NCI-H1436 treated with DMSO at 0.1 percent for 48 hours (cell line): ENCODE results near the gene TMEM131L.
"Not testable (repeated sequence)": the region's sequence is repeated elsewhere in the genome, so short reads cannot be mapped to it uniquely, and the experiment has no call there.

Experiments used
- DNase-seq: peaks from one replicate; lab custom pipeline; 2025; lab: John Stamatoyannopoulos, UW

TMEM131L gene

DNA sequence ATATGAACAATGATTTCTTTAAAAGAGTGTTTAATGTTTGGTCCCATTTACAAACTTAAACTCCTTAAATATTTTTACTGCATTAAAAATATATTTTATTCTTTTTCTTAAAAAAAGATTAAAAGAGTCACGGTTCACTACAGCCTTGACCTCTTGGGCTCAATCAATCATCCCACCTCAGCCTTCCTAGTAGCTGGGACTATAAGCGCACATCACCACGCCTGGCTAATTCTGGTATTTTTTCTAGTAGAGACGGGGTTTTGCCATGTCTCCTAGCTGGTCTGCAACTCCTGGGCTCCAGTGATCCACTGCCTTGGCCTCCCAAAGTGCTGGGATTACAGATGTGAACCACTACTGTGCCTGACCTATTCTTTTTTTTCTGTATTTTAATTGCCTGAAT, 113.2 kb downstream of the TMEM131L start:
- no peak for DNase-seq

DNA sequence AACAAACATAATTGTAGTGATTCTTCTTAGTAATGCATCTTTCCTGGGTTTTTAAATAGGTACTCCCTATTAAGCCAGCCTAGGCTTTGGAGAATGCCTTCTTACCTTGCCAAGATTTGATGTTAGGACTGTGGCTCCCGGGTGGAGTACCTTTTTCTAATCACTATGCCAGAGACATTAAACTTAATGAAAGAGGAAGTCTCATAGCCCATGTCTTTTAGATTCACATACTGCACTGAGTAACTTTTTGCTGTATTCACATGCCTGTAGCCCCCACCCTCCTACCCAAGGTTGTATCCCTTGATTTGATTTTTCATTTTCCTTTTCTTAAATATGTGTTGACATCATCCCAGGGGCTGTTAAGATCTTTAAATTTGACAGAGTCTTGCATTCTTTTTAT, 113.7 kb downstream of the TMEM131L start:
- DNase-seq = no peak

DNA sequence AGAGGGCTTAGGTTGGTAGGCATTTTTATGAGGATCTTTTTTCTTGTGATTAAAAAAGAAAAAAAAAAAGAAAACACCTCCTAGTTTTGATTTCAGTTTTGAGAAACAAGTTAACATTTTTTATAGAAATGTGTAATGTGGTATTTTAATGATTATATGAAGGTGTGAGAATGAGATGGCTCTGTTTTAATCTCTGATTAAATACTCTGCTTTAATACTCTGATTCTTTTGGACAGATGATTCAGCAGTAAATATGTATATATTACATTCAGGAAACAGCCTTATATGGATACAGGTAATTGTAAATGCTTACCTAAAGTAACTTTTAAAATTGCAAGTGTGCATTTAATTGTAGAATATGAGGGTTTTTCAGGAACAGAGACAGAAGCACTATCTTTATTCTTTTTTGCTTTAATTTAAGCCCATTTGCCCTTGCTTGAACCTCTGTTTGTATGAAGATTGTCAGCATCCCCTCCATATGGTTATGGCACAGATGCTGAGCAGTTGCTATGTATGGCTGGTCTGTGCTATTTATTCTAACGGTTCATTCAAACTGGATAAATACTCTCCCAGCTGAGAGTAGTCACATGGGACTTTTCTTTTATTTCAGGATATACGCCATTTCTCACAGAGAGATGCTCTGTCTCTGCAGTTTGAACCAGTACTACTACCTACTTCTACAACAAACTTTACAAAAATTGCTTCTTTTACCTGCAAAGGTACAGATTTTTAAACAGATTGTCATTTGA, 117.0 kb downstream of the TMEM131L start:
- DNase-seq = no peak

DNA sequence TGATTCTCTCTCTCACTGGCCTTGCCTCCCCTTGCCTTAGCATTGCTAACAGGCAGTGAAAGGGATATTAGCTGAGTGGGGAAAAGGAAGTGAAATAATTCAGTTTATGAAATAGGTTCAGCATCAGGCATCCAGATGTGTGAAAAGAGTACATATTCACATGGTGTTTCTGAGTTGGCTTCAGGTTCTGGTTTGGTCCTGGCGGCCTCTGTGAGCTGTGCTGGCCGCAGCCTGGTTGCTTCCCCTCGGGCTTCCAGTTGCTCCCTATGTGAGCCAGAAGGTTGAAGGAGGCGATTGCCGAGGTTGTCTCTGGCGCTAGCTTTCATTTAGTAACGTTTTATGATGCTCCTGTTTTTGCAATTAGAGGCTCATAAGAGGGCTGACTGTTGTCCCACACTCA, 118.9 kb downstream of the TMEM131L start:
- DNase-seq = no peak

DNA sequence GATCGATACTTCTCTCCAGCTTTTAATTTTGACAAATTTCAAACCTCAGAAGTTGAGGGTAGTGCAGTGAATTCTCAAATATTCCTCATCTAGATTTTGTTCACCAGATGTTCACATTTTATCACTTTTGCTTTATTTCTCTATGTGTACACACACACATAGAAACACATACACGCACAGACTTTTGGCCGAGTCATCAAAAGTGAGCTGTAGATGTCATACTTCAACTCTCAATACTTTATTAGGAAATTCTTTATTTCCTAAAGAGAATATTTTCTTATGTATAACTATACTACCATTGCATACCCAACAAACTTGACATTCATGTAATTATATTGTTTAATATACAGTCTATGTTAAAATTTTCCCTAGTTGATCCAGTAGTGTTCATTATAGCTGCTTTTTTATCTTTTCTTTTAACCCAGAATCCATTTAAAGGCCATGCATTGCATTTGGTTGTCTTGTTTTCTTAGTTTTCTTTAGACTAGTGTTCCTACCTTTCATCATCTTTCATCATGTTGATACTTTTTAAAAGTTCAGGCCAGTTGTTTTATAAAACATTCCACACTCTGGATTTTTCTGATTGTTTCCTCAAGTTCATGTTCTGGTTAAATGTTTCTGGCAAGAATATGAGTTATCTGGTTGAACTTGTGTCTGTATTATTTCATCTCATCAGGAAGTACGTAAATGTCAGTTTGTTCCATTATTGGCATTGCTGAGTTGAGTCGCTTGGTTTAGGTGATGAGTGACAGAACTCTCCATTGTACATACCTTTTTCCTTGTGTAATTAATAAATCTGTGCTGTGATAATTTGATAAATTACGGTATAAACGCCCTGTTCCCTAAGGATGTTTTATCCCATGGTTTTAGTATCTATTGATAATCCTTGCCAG, 123.8 kb downstream of the TMEM131L start:
- no peak for DNase-seq

DNA sequence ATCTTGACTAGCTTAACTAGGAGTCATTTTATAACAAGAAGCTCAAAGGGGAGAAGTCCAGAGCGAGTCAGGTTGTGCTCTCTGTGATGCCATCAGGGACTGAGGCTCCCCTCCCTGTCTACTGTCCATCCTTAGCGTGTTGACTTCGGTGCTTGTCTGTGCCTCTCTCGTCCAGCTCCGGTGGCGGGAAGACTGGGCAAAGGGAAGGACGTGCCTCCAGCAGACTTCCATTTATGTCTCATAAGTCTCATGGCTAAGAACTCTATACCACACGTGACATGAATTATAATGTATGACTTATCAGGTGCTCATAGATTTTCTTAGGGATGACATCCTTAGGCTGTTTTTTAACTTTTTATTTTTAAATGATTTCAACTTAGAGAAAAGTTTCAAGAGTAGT, 125.3 kb downstream of the TMEM131L start:
- DNase-seq = no peak

DNA sequence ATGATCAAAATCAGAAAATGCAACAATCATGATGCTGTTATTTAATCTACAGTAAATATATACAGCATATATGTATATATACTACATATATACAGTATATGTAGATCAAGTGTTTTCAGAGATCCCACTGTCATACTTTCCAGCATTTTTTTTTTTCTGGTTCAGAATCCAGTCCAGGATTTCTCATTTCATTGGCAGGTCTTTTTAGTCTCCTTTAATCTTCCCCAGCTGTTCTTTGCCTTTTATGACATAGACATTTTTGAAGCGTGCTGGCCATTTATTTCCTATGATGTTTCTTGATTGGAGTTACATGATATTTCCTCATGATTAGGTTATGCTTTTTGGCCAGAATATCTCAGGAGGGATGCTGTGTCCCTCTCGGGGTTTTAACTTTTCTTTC, 125.9 kb downstream of the TMEM131L start:
- DNase-seq = no peak

DNA sequence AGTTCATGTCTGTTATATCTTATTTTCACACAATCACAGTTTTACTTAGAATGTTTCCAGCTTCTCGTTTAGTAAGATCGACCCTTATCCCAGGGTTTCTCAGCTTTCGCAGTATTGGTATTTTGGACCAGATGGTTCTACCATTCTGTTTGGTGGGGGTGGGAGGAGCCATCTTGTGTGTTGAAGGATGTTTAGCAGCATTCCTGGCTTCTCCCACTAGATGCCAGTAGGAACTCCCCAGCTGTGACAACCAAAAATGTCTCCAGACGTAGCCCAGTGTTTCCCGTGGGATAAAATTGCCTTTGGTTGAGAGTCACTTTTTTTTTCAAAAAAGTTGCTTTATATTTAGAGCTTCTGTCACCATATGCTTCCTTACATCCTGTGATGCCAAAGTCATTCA, 127.0 kb downstream of the TMEM131L start:
- no peak for DNase-seq

DNA sequence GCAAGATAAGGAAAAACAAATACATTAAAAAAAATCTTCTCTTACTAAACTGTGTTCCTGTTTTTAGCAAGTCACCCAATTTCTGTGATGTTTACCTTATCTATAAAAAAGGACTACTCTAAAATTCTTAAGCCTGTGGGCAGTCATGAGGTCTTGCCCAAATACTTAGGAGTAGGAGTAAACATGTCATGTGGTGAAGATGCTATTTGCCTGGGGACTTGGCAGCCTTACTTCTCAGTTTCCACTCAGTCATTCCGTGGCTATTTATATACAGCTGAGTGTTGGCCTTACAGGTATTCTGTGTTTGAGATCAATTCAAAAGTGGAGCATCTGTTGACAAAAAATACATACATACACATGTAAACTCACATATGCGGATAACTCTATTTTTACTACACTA, 128.1 kb downstream of the TMEM131L start:
- no peak for DNase-seq

DNA sequence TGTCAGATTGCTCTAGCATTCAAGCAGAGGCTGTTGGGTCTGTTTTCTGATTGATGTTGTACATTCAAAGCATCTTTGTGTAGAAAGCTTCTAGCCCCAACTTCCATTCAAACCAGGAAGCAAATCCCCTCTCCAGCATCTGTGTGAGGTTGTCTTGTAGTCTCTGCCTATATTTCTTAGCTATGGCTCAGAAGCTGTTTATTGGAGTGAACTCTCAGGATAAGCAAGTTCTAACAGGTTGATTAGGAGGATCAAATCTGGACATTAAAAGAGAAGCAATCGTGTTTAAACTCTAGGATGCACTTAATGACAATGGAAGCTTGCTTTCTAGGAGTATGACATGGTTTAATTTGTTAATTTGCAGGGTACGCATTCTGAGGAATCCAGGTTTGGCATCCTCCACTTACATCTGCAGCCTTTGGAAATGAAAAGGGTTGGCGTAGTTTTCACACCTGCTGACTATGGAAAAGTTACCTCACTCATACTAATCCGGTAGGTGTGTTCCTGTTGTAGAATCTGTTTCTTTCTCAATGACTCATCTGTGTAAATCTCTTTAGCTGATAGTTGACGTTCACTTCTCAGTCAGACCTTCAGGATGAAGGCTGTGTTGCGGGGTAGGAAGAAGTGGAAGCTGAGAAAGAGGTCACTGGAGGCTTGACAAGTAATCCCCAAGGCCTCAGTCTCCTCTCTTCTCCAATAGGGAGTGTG, 129.9 kb downstream of the TMEM131L start:
- no peak for DNase-seq

DNA sequence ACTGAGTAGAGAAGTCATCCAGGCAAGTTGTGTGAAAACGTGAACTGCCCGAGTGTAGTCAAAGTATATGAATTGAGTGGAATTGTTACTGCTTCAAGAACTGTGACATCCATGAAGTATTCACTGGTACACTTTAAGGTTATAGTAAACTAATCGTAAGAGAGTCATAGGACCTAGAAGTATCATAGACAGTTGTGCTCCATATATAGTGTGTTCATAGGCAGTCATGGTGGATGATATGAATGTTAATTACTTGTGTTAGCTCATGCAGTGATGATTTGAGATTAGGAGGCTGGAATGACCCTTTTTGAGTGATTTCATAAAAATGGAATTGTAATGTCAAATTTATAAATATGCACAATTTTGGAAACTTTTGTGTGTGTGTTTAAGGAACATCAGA, 136.6 kb downstream of the TMEM131L start:
- no peak for DNase-seq

DNA sequence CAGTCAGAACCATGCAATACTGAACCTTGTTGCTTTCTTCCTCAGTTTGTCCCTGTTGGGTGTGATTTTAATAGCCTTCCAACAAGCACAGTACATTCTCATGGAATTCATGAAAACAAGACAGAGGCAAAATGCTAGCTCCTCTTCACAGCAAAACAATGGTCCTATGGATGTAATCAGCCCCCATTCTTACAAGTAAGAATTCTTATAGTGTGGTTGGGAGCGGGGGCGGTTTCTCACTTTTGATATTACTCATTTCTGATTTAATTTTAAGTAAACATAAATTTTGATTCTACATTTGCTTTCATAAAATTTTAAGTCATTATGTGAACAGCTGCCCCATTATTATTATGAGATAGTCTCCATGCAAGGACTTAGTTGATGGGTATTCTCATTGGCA, 137.1 kb downstream of the TMEM131L start:
- no peak for DNase-seq

DNA sequence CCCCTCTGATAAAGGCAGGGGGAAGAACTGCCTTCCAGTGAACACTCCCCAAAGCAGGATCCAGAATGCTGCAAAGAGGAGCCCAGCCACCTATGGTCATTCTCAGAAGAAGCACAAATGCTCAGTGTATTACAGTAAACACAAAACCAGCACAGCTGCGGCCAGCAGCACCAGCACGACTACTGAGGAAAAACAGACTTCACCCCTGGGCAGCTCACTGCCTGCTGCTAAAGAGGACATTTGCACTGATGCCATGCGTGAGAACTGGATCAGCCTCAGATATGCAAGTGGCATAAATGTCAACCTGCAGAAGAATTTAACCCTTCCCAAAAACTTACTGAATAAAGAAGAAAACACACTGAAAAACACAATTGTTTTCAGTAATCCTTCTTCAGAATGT, 137.7 kb downstream of the TMEM131L start:
- DNase-seq = no peak

DNA sequence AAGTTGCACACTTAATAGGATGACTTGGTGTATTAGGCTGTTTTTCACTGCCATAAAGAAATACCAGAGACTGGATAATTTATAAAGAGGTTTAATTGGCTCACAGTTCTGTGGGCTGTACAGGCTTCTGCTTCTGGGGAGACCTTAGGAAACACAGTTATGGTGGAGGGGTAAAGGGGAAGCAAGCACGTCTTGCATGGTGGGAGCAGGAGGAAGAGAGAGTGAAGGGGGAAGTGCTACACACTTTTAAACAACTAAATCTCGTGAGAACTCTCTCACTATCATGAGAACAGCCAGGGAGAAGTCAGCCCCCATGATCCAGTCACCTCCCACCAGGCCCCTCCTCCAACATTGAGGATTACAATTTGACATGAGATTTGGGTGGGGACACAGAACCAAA, 142.9 kb downstream of the TMEM131L start:
- not testable (repeated sequence) for DNase-seq

DNA sequence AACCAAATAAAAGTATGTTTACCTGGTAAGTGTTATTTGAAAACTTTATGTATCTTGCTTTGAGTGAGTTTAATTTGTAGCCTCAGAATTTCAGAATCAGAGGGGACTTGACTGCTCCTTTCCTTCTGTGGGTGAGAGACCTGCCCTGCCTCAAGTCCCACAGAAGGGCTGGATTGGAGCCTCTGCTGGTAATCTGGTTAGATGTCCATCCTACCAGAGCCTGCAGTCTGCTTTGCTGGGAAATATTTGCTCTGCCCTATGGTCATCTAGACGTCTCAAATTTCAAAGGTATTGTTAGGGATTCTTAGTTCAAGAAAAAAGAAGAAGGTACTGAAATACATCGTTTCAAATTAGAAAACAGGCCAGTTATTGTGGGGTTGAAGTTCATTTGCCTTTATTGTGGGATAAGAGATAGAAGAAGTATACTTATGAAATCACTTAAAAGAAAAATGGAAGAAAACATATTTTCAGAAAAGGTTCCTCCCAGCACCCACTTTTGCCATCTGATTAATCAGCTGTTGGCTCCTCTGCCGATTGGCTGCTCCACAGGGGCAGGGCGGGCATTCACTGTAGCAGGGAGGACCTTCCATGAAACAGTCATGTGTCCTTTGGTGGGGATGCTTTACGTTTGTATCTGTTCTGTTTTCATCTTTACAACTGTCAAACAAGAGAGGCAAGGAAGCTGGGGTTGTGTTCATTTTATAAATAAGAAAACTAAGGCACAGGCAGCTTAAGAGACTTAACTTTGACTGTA, 144.6 kb downstream of the TMEM131L start:
- DNase-seq = no peak

DNA sequence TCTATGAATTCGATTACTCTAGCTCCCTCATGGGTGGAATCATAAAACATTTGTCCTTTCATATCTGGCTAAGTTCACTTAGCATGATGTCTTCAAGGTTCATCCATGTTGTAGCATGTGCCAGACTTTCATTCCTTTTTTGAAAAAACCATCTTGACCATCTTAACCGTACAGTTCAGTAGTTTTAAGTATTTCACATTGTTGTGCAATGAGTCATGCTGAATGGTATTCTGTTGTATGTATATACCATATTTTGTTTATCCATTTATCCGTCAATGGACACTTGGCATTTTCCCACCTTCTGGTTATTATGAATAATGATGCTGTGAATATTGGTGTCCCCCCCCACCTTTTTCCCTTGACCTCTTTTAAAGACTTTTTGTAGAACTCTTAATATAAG, 145.5 kb downstream of the TMEM131L start:
- DNase-seq = no peak

DNA sequence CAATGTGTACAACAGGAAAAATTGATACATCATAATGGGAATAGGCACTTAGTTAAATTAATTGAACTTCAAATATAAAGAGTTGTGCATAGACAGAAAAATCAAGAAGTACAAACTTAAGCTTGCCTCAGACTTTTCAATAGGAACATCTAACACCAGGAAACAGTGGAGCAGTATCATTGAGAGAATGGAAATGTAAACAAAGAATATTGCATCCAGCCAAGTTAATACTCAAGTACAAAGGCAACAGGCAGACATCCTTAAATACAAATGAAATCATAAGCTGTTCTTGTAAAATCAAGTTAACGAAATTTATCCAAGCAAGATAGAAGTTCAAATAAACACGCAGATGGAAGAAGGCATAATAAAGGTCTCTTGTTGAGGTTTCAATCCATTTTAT, 146.7 kb downstream of the TMEM131L start:
- no peak for DNase-seq

DNA sequence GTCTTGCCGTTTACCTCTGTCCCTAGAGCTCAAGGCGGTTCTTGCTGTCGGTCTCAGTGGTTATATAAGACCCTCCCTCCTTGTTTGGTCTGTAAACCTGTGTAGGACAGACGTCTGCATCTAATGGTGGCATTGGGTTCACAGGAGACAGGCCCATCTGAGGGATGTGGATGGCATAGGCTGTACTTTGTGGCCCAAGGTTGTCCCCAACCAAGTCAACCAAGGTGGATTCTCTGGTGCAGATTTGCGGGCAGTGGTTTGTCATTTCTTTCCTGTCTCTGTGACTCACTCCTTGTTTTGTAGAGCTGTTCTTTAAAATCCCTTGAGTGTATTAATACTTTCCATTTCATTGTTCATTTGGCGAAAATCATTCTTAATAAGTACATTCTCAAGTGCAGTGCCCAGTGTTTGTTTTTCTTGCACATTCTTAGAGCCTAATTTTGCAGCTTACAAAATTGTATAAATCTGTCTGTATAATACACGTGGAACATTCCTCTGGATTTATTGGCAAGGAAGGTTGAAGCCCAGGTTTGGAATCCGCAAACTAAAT, 149.9 kb downstream of the TMEM131L start:
- DNase-seq = no peak

DNA sequence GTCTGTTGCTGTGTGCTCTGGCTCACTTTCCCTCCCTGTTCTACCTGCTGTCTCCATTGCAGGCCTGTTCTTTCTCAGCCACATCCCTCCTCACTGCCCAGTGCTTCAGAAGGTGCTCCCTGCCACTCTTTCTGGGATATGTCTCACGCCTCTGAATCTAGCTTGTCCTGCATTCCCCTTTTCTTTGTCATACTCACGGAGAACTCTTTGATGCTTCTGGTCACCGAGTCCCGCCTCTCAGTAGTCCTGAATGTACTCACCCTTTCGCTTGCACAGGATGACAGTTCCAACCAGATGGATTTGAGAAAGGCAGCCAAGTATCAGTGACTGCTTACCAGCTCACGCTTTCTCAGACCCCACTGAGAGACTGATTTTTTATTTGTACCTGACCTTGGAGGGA, 152.7 kb downstream of the TMEM131L start:
- DNase-seq = no peak

DNA sequence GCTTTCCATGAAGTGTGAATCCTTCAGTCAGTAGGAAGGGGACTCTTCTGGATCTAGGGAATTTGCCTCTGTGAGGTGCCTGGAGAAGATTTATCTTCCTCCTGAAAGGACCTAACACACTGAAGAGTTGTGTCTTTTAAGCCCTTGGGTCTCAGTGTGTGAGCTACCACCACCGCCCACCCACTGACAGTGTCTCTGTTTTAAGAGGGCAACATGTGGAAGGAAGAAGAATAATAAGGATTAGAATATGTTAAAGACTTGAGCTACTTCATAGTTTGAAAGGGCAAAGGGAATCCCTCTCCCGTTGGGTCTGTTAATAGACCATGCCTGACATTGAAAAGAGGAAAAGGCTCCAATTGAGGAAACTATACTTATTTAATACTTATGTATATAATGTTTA, 153.7 kb downstream of the TMEM131L start:
- DNase-seq = no peak

DNA sequence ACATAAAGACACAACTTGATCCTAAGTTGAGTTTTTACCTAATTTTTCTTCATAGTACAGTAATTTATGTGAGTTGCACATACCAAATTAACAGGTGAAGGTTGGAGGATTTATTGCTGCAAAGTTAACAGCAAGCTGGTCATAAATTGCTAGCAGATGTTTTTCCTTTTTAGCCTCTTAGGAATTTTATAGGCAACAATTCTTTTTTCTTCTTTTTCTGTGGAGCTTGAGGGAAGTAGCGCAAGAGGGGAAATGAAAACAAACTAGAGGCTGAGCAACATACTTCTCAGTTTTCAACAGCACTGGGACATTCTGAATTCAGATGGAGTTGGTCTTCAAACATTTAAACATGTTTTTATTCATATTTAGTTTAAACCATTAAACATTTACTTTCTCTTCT, 154.2 kb downstream of the TMEM131L start:
- no peak for DNase-seq

DNA sequence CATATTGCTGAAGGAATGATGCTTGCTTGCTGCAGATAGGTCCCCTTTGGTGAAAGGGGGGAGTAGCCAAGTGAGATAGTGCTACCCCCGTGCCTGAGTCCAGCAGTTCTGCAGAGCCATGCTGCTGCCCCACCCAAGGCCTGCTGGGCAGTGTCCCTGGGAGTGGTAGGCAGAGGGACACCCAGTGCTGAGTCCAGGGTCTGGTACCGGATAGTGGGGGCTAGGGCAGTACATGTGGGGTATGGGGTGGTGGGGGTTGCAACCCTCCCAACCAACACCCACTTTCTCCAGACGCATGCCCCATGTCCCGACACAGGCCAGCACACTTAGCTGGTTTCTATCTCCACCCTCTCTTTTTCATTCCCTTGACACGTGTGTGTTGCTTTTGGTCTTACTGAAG, 155.9 kb downstream of the TMEM131L start:
- DNase-seq = no peak
